ENCODE results near the gene ACTA1. TPM values are rescaled to one million over a fixed set of nuclear protein-coding genes. Genes with fewer than 3 reads are reported as not detected.
"Not testable (repeated sequence)": the region's sequence is repeated elsewhere in the genome, so short reads cannot be mapped to it uniquely, and the experiment has no call there.

The ACTA1 gene
- total RNA-seq, 1 experiment from 2014 or later, result not detected

- Histone ChIP-seq H3K36me3 (no peaks in the 10 kb centered on the region), H3K27me3 (replicated peaks) (peaks cover 62% of the 10 kb centered on the region), H3K4me1 (replicated peaks) (peaks cover 9% of the 10 kb centered on the region), H3K27ac (no peak overlapping the region), H3K9me3 (replicated peaks) (0 out of 2 replicates have a peak, but pooled peaks cover 5% of the 10 kb centered on the region), H3K4me3 (no peak overlapping the region)
- no peak for DNase-seq (ENCODE audit: low read depth in 1 of 2, low spot score in 2 of 2)
Observed at GRCh38 chr1:229432905-229433304, 989 bp downstream of the ACTA1 start.

GRCh38 chr1:229432116-229432461 is 1.8 kb downstream of the ACTA1 start:
- Histone ChIP-seq H3K9me3 (replicated peaks) (0 out of 2 replicates have a peak, but pooled peaks cover 5% of the 10 kb centered on the region), H3K4me3 (no peak overlapping the region), H3K27ac (no peak overlapping the region), H3K4me1 (replicated peaks) (peaks cover 9% of the 10 kb centered on the region), H3K36me3 (no peaks in the 10 kb centered on the region), H3K27me3 (replicated peaks) (peaks cover 64% of the 10 kb centered on the region)
- DNase-seq (ENCODE audit: low read depth in 1 of 2, low spot score in 2 of 2), result no peak

GRCh38 chr1:229431284-229432115 is 2.4 kb downstream of the ACTA1 start:
- no peak for DNase-seq (ENCODE audit: low read depth in 1 of 2, low spot score in 2 of 2)
- Histone ChIP-seq H3K27me3 (replicated peaks) (peaks cover 65% of the 10 kb centered on the region), H3K36me3 (no peaks in the 10 kb centered on the region), H3K27ac (no peak overlapping the region), H3K4me3 (no peak overlapping the region), H3K4me1 (replicated peaks) (peaks cover 9% of the 10 kb centered on the region), H3K9me3 (replicated peaks) (0 out of 2 replicates have a peak, but pooled peaks cover 5% of the 10 kb centered on the region)

GRCh38 chr1:229430761-229431283 is 3.1 kb downstream of the ACTA1 start:
- no peak overlapping the region for H3K27ac ChIP-seq
- H3K9me3 ChIP-seq (replicated peaks), result 0 out of 2 replicates have a peak, but pooled peaks cover 5% of the 10 kb centered on the region
- peak; percentile 50 to 68 for DNase-seq (ENCODE audit: low read depth in 1 of 2, low spot score in 2 of 2)
- H3K4me1 ChIP-seq (replicated peaks), result peaks cover 9% of the 10 kb centered on the region
- H3K36me3 ChIP-seq, result no peaks in the 10 kb centered on the region
- no peak overlapping the region for H3K4me3 ChIP-seq
- H3K27me3 ChIP-seq (replicated peaks), result peaks cover 60% of the 10 kb centered on the region

- H3K27ac ChIP-seq, result no peak overlapping the region
- peaks cover 35% of the 10 kb centered on the region for H3K27me3 ChIP-seq (replicated peaks)
- H3K4me1 ChIP-seq (replicated peaks), result peaks cover 9% of the 10 kb centered on the region
- no peak overlapping the region for H3K4me3 ChIP-seq
- no peaks in the 10 kb centered on the region for H3K36me3 ChIP-seq
- no peak for DNase-seq (ENCODE audit: low read depth in 1 of 2, low spot score in 2 of 2)
- H3K9me3 ChIP-seq (replicated peaks), result 0 out of 2 replicates have a peak, but pooled peaks cover 5% of the 10 kb centered on the region
Observed at GRCh38 chr1:229428256-229428655, 5.6 kb downstream of the ACTA1 start.

GRCh38 chr1:229427572-229427971 is 6.3 kb downstream of the ACTA1 start:
- 0 out of 2 replicates have a peak, but pooled peaks cover 5% of the 10 kb centered on the region for H3K9me3 ChIP-seq (replicated peaks)
- H3K4me1 ChIP-seq (replicated peaks), result peaks cover 9% of the 10 kb centered on the region
- no peak overlapping the region for H3K4me3 ChIP-seq
- no peaks in the 10 kb centered on the region for H3K36me3 ChIP-seq
- H3K27ac ChIP-seq, result no peak overlapping the region
- peaks cover 29% of the 10 kb centered on the region for H3K27me3 ChIP-seq (replicated peaks)
- no peak for DNase-seq (ENCODE audit: low read depth in 1 of 2, low spot score in 2 of 2)

- H3K4me3 ChIP-seq, result no peak overlapping the region
- no peak for DNase-seq (ENCODE audit: low read depth in 1 of 2, low spot score in 2 of 2)
- no peak overlapping the region for H3K27ac ChIP-seq
- peaks cover 17% of the 10 kb centered on the region for H3K27me3 ChIP-seq (replicated peaks)
- H3K9me3 ChIP-seq (replicated peaks), result no peaks in the 10 kb centered on the region
- H3K36me3 ChIP-seq, result no peaks in the 10 kb centered on the region
- H3K4me1 ChIP-seq (replicated peaks), result no peaks in the 10 kb centered on the region; the same call in 1 of the 2 replicates
Observed at GRCh38 chr1:229425564-229426159, 8.2 kb downstream of the ACTA1 start.

GRCh38 chr1:229420765-229421164 is 13.1 kb downstream of the ACTA1 start:
- H3K27me3 ChIP-seq (replicated peaks), result peaks cover 4% of the 10 kb centered on the region; the same call in 1 of the 2 replicates
- H3K27ac ChIP-seq, result no peak overlapping the region
- H3K9me3 ChIP-seq (replicated peaks), result no peaks in the 10 kb centered on the region
- H3K4me3 ChIP-seq, result no peak overlapping the region
- no peaks in the 10 kb centered on the region for H3K36me3 ChIP-seq
- no peaks in the 10 kb centered on the region for H3K4me1 ChIP-seq (replicated peaks)
- DNase-seq (ENCODE audit: low read depth in 1 of 2, low spot score in 2 of 2), result no peak

GRCh38 chr1:229420224-229420623 is 13.7 kb downstream of the ACTA1 start:
- no peaks in the 10 kb centered on the region for H3K9me3 ChIP-seq (replicated peaks)
- no peak for DNase-seq (ENCODE audit: low read depth in 1 of 2, low spot score in 2 of 2)
- no peak overlapping the region for H3K27ac ChIP-seq
- H3K36me3 ChIP-seq, result no peaks in the 10 kb centered on the region
- no peak overlapping the region for H3K4me3 ChIP-seq
- peaks cover 4% of the 10 kb centered on the region; the same call in 1 of the 2 replicates for H3K27me3 ChIP-seq (replicated peaks)
- no peaks in the 10 kb centered on the region for H3K4me1 ChIP-seq (replicated peaks)

- H3K9me3 ChIP-seq (replicated peaks); H3K4me3 ChIP-seq; DNase-seq (ENCODE audit: low read depth in 1 of 2, low spot score in 2 of 2); H3K36me3 ChIP-seq; H3K27me3 ChIP-seq (replicated peaks); H3K27ac ChIP-seq; H3K4me1 ChIP-seq (replicated peaks): not testable (repeated sequence)
Observed at GRCh38 chr1:229418586-229418985, 15.3 kb downstream of the ACTA1 start.

- H3K27ac ChIP-seq; H3K4me3 ChIP-seq; H3K9me3 ChIP-seq (replicated peaks); H3K27me3 ChIP-seq (replicated peaks); DNase-seq (ENCODE audit: low read depth in 1 of 2, low spot score in 2 of 2); H3K4me1 ChIP-seq (replicated peaks); H3K36me3 ChIP-seq: not testable (repeated sequence)
Observed at GRCh38 chr1:229412810-229413209, 21.1 kb downstream of the ACTA1 start.

- 0 out of 2 replicates have a peak, but pooled peaks cover 6% of the 10 kb centered on the region for H3K4me1 ChIP-seq (replicated peaks)
- no peaks in the 10 kb centered on the region for H3K9me3 ChIP-seq (replicated peaks)
- no peak for DNase-seq (ENCODE audit: low read depth in 1 of 2, low spot score in 2 of 2)
- H3K27me3 ChIP-seq (replicated peaks), result peaks cover 9% of the 10 kb centered on the region
- no peak overlapping the region for H3K4me3 ChIP-seq
- H3K27ac ChIP-seq, result no peak overlapping the region
- H3K36me3 ChIP-seq, result no peaks in the 10 kb centered on the region
Observed at GRCh38 chr1:229412056-229412455, 21.8 kb downstream of the ACTA1 start.

- Histone ChIP-seq H3K4me3 (no peak overlapping the region), H3K9me3 (replicated peaks) (no peaks in the 10 kb centered on the region), H3K27me3 (replicated peaks) (peaks cover 12% of the 10 kb centered on the region), H3K4me1 (replicated peaks) (0 out of 2 replicates have a peak, but pooled peaks cover 6% of the 10 kb centered on the region), H3K36me3 (no peaks in the 10 kb centered on the region), H3K27ac (no peak overlapping the region)
- no peak for DNase-seq (ENCODE audit: low read depth in 1 of 2, low spot score in 2 of 2)
Observed at GRCh38 chr1:229411434-229412055, 22.3 kb downstream of the ACTA1 start.
